Heart left ventricle (tissue), 16 donors: ENCODE data around the gene RAD51B. TPM values are rescaled to one million over a fixed set of nuclear protein-coding genes. Genes with fewer than 3 reads are reported as not detected.

ENCODE experiments used
- ATAC-seq, 4 donors: fragments of 200-7000 bp; cut with Tn5 transposase; one replicate each; pipeline ENCODE4 v1.9.1; 2020 to 2022; ENCODE audit warnings: moderate library complexity in 4 of 4, mild to moderate bottlenecking in 3 of 4, moderate number of reproducible peaks in 1 of 4
- DNase-seq, 5 donors: peaks; one replicate each; pipeline ENCODE4 v3.0.0-alpha.2; 2020
- H3K27ac ChIP-seq, 12 donors: fragments of 200-600 bp; sonication (generic) in 4 of 12; one replicate each; pipeline versions ENCODE4 v1.5.0 to v1.8.0; 2016 to 2022; ENCODE audit warnings: mild to moderate bottlenecking in 2 of 12
- H3K27me3 ChIP-seq, 9 donors: fragments of 200-600 bp; sonication (generic) in 2 of 9; one replicate each; pipeline versions ENCODE4 v1.5.1 to v1.8.0; 2016 to 2022; ENCODE audit warnings: mild to moderate bottlenecking in 3 of 9
- H3K36me3 ChIP-seq, 9 donors: fragments of 200-600 bp; sonication (generic) in 2 of 9; one replicate each; pipeline versions ENCODE4 v1.5.0 to v1.8.0; 2018 to 2022; ENCODE audit warnings: mild to moderate bottlenecking in 2 of 9
- H3K4me1 ChIP-seq, 12 donors: fragments of 200-600 bp; sonication (generic) in 4 of 12; one replicate each; pipeline versions ENCODE4 v1.5.0 to v1.8.0; 2016 to 2022; ENCODE audit warnings: mild to moderate bottlenecking in 3 of 12
- H3K4me3 ChIP-seq, 12 donors: fragments of 200-600 bp; sonication (generic) in 4 of 12; one replicate each; pipeline versions ENCODE4 v1.5.0 to v1.8.0; 2017 to 2022; ENCODE audit warnings: mild to moderate bottlenecking in 9 of 12, moderate library complexity in 4 of 12
- H3K9me3 ChIP-seq, 12 donors: fragments of 200-600 bp; sonication (generic) in 4 of 12; one replicate each; pipeline versions ENCODE4 v1.5.0 to v1.8.0; 2016 to 2022; ENCODE audit warnings: mild to moderate bottlenecking in 1 of 12
- POLR2A ChIP-seq, 2 donors: fragments of 450-650 bp; IDR thresholded peaks; one replicate each; pipeline ENCODE4 v1.6.1; 2017; ENCODE audit warnings: antibody characterized with exemption in 2 of 2, mild to moderate bottlenecking in 2 of 2, moderate library complexity in 2 of 2
- WGBS, 4 donors: extraction: QIAGEN DNeasy Blood & Tissue Kit in 2 of 4; methylation state at CpG; one replicate each; pipeline versions ENCODE4 v1.1.5 to v1.1.7; 2013 to 2018; 5-methylcytosine and 5-hydroxymethylcytosine counted together
- intact Hi-C, 10 donors: fragments of 100-400 bp; cut with DNase I; formaldehyde crosslinking; loops; one replicate each; pipeline versions ENCODE4 v1.11.1 to v1.14.2; 2022
- polyA plus RNA-seq, 2 donors: library from polyadenylated mRNA; stranded (reverse); fragments of 200-250 nt; gene quantifications; one replicate each; pipeline ENCODE4 v1.2.3, GENCODE V29; 2013
- total RNA-seq, 9 donors: library from RNA; depleted of rRNA in 2 of 9; stranded (reverse); fragments of >200 nt in 2 of 9; fragmentation: NEBNext Ultra II Directional in 3 of 9; extraction: Animal tissue kit (Norgen Biotek cat#: 25700) in 3 of 9; gene quantifications; one replicate each; pipeline versions ENCODE4 v1.1.0 to v1.2.4, GENCODE V29; 2016 to 2023
- TF ChIP-seq, protein P1 (sequence below), 12 donors: fragments of 200-600 bp; sonication (generic) in 4 of 12; IDR thresholded peaks; one replicate each; pipeline versions ENCODE4 v1.5.0 to v1.8.0; 2018 to 2022; ENCODE audit warnings: antibody characterized with exemption in 12 of 12, mild to moderate bottlenecking in 5 of 12
- donor health status: ischemic (EF 13 %, LVEDD 7.1; RV severe dilation, severe dysfunction).
- donor health status: healthy with polysubstance abuse.
- donor health status: DM: no; HTN: yes; CAD: no.
- donor health status: DM: no; HTN: no; CAD: no.
- donor health status: ischemic (EF 25% LVEDD 6.9; RV normal size, moderate dysfunction).
- donor health status: ischemic (EF 25% LVEDD 5.7; RV mildly dilated, moderate dysfunction).
- donor health status: healthy.
- donor health status: DM: yes; HTN: yes; CAD: no.
- donor health status: ischemic (EF 35%, LVEDD 5.7; RV mildly dilated, moderate dysfunction).
- donor health status: nonischemic (EF 11% LVEDD 7.7; RV severe dilation, severe dysfunction).
- donor health status: DM: yes; HTN: yes; CAD: no.
- donor health status: PGD.
- donor health status: ischemic (EF 29% LVEDD 5.4; RV normal size, mild dysfunction).
- donor health status: nonischemic (EF 23%, LVEDD 6.1; RV moderate dilation, normal function).

RAD51B gene
- total and polyA plus RNA-seq, 11 donors: 1.3 to 11.3 (median 3.2) TPM

DNA sequence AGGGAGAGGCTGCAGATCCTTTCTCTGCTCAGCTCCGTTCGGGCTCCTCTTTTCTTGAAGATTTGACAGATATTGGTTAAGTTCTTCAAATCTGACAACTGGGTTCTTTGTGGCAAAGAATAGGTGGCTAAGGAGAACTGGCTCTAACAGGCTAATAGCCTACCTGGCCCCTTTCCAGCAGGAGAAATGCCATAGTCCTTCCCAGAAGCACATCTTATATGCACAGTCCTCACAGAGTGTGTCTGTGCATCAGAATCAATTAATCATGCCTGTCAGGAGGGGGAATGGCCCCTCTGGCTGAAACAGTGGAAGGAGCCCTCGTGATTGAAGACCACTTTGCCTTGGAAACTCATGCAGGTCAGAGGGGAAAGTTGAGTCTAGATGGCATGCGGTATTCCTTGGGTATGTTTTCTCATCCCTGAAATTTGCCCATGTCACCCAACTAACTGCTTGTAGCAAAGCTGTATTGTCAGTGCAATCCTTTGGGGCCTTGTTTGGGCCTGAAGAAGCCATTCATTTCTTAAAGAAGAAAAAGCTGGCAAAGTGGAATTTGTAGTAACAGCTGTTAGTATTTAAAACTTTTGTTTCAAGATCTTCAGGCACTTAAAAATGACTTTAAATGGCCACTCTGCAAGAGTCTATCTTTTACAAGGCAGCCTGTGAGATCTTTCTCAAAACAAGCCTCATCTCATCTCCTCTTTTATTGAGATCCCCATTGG is 721.8 kb downstream of the RAD51B start:
- WGBS, 4 donors: 88 to 96% (median 93%) methylated on average over 4 of the region's 4 CpGs
- Histone ChIP-seq H3K9me3 (no peaks in the 10 kb centered on the region), H3K27me3 (no peaks in the 10 kb centered on the region), H3K36me3 (no peaks in the 10 kb centered on the region), H3K27ac (peak overlapping the region in 2 of 12 donors; percentile 20 to 63), H3K4me1 (peaks cover 0 to 43% (median 21%) of the 10 kb centered on the region in 12 donors), H3K4me3 (no peak overlapping the region)
- TF ChIP-seq, protein P1, sequence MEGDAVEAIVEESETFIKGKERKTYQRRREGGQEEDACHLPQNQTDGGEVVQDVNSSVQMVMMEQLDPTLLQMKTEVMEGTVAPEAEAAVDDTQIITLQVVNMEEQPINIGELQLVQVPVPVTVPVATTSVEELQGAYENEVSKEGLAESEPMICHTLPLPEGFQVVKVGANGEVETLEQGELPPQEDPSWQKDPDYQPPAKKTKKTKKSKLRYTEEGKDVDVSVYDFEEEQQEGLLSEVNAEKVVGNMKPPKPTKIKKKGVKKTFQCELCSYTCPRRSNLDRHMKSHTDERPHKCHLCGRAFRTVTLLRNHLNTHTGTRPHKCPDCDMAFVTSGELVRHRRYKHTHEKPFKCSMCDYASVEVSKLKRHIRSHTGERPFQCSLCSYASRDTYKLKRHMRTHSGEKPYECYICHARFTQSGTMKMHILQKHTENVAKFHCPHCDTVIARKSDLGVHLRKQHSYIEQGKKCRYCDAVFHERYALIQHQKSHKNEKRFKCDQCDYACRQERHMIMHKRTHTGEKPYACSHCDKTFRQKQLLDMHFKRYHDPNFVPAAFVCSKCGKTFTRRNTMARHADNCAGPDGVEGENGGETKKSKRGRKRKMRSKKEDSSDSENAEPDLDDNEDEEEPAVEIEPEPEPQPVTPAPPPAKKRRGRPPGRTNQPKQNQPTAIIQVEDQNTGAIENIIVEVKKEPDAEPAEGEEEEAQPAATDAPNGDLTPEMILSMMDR (IDR thresholded peaks at IDR 0.05): no peak
- no peak for TF ChIP-seq POLR2A (IDR thresholded peaks at IDR 0.05)
- intact Hi-C loops: loop anchor here in 3 of 10 donors (5.0 to 10.0 kb wide), 4 partner anchors 83 to 297 kb away; no protein-coding TSS in a partner anchor
- DNase-seq (no peak), ATAC-seq (no peak)

- 91 to 98% (median 96%) methylated on average over 2 of the region's 2 CpGs for WGBS, 4 donors
- H3K4me3 ChIP-seq: no peak overlapping the region
- ATAC-seq (no peak), DNase-seq (no peak)
- TF ChIP-seq, protein P1 (IDR thresholded peaks at IDR 0.05): no peak
- TF ChIP-seq POLR2A (IDR thresholded peaks at IDR 0.05): no peak
- peaks cover 5 to 51% (median 31%) of the 10 kb centered on the region in 12 donors for H3K4me1 ChIP-seq
- no peaks in the 10 kb centered on the region for H3K9me3 ChIP-seq
- no peaks in the 10 kb centered on the region for H3K27me3 ChIP-seq
- peak overlapping the region in 1 of 12 donors; percentile 96 for H3K27ac ChIP-seq
- intact Hi-C loops: loop anchor here in 3 of 10 donors (5.0 to 10.0 kb wide), 4 partner anchors 82 to 298 kb away; no protein-coding TSS in a partner anchor
- no peaks in the 10 kb centered on the region for H3K36me3 ChIP-seq
Observed at GRCh38 chr14:68542346-68542745, 722.8 kb downstream of the RAD51B start.

DNA sequence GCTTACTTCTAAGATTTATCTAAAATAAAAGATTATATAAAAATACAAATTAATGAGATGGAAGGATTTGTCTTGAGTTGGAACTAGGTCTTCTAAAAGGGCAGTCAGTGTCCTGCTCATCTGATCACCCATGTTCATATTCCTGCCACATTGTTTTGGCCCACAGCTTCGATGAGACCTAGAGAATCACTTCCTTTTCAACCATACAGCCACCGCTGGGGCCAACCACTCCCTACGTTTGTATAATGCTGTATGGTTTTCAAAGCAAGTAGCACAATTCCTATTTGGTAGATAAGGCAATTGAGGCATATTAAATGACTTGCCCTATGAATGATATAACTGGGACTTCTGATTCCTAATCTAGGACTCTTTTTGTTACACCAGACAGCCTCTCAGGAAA is 723.9 kb downstream of the RAD51B start:
- intact Hi-C loops: loop anchor here in 3 of 10 donors (5.0 to 10.0 kb wide), 4 partner anchors 81 to 299 kb away; no protein-coding TSS in a partner anchor
- peaks cover 8 to 61% (median 43%) of the 10 kb centered on the region in 12 donors for H3K4me1 ChIP-seq
- no peaks in the 10 kb centered on the region for H3K9me3 ChIP-seq
- H3K27me3 ChIP-seq: no peaks in the 10 kb centered on the region
- WGBS, 4 donors: 61 to 79% (median 71%) methylated on average over 3 of the region's 3 CpGs
- no peak overlapping the region for H3K4me3 ChIP-seq
- ATAC-seq (no peak), DNase-seq (no peak)
- H3K27ac ChIP-seq: peak overlapping the region in 10 of 12 donors; percentile 15 to 96 (median 62)
- H3K36me3 ChIP-seq: no peaks in the 10 kb centered on the region
- TF ChIP-seq POLR2A (IDR thresholded peaks at IDR 0.05): no peak
- TF ChIP-seq, protein P1 (IDR thresholded peaks at IDR 0.05): no peak
